Osteoblast (primary cell): ENCODE results near the gene CLCN3. TPM values are rescaled to one million over a fixed set of nuclear protein-coding genes. Genes with fewer than 3 reads are reported as not detected.

Experiments used
- DNase-seq: peaks from one replicate; pipeline ENCODE4 v3.0.0; 2011; ENCODE audit warnings: low spot score, mixed read lengths; ENCODE audit not compliant: insufficient read length; ENCODE audit errors: missing footprints
- H2AFZ ChIP-seq: 2 replicates; pipeline ENCODE4 v1.6.0; 2011; ENCODE audit warnings: mild to moderate bottlenecking, low read length
- H3K27ac ChIP-seq: 2 replicates; pipeline ENCODE4 v1.5.1; 2011; ENCODE audit warnings: mild to moderate bottlenecking, low read depth, low read length, moderate library complexity
- H3K27me3 ChIP-seq: 2 replicates; pipeline ENCODE4 v1.6.0; 2012; ENCODE audit warnings: mild to moderate bottlenecking, control low read depth, inconsistent platforms, low read length, moderate library complexity; ENCODE audit not compliant: insufficient read depth
- H3K36me3 ChIP-seq: 2 replicates; pipeline ENCODE4 v1.5.1; 2011; ENCODE audit warnings: mild to moderate bottlenecking, low read length, control low read depth, moderate library complexity; ENCODE audit not compliant: insufficient read depth
- H3K4me1 ChIP-seq: 2 replicates; pipeline ENCODE4 v1.5.1; 2011; ENCODE audit warnings: mild to moderate bottlenecking, low read length, control low read depth, moderate library complexity; ENCODE audit not compliant: insufficient read depth
- H3K4me2 ChIP-seq: 2 replicates; pipeline ENCODE4 v1.6.0; 2011; ENCODE audit warnings: mild to moderate bottlenecking, low read length; ENCODE audit not compliant: insufficient read depth
- H3K4me3 ChIP-seq: fragments of 200-600 bp; sonication (generic); 3 replicates; pipeline ENCODE4 v1.5.1; 2012; ENCODE audit warnings: mild to moderate bottlenecking, low read length, inconsistent platforms; ENCODE audit not compliant: insufficient read depth
- H3K79me2 ChIP-seq: 2 replicates; pipeline ENCODE4 v1.6.0; 2012; ENCODE audit warnings: mild to moderate bottlenecking, low read length, control low read depth, inconsistent platforms; ENCODE audit not compliant: insufficient read depth
- H3K9me3 ChIP-seq: 2 replicates; pipeline ENCODE4 v1.5.1; 2011; ENCODE audit warnings: low read depth, low read length, control low read depth
- H4K20me1 ChIP-seq: 2 replicates; pipeline ENCODE4 v1.6.0; 2012; ENCODE audit warnings: mild to moderate bottlenecking, low read length, control low read depth; ENCODE audit not compliant: insufficient read depth
- total RNA-seq: library from RNA; depleted of rRNA; stranded (reverse); fragments of >200 nt; gene quantifications from 2 replicates; pipeline ENCODE4 v1.2.3, GENCODE V29; 2012
- TF ChIP-seq, protein P1 (sequence below): IDR thresholded peaks from 2 replicates; pipeline ENCODE4 v1.5.1; 2011; ENCODE audit warnings: mild to moderate bottlenecking, low read depth, low read length, moderate library complexity; ENCODE audit errors: extremely low read depth

Gene CLCN3
- total RNA-seq, 1 donor, result 32.2 TPM

DNA sequence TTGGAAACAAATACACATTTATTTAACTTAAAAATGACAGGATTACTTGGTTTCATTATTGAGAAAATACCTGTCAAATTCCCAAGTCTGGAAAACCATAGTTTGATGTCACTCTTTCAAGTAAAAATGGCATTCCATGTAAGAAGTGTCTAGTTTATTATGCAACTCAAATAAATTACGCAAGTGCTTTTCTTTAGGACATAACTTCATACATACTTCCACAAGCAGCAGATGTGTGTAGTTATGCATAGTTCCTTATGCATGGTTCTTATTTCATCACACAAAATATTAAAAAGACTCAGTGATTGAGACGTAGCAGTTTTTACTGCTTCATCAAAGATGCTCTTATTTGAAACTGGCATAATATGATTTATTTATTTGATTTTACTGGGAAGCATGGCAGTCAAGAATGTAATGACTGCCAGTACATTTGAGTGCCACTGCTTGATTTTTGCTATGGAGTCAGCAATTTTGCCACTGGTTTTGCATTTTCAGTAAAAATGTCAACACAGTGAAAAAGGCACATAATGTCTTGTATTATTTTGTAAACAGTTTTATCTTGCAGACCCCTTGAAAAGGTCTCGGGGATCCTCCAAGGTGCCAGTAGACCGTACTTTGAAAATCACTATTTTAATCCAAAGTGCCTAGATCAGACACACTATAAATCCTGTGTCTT is 62.1 kb downstream of the CLCN3 start:
- no peaks in the 10 kb centered on the region for H3K36me3 ChIP-seq
- DNase-seq, result no peak
- no peaks in the 10 kb centered on the region for H3K4me1 ChIP-seq
- H3K79me2 ChIP-seq, result no peaks in the 10 kb centered on the region
- TF ChIP-seq, protein P1, sequence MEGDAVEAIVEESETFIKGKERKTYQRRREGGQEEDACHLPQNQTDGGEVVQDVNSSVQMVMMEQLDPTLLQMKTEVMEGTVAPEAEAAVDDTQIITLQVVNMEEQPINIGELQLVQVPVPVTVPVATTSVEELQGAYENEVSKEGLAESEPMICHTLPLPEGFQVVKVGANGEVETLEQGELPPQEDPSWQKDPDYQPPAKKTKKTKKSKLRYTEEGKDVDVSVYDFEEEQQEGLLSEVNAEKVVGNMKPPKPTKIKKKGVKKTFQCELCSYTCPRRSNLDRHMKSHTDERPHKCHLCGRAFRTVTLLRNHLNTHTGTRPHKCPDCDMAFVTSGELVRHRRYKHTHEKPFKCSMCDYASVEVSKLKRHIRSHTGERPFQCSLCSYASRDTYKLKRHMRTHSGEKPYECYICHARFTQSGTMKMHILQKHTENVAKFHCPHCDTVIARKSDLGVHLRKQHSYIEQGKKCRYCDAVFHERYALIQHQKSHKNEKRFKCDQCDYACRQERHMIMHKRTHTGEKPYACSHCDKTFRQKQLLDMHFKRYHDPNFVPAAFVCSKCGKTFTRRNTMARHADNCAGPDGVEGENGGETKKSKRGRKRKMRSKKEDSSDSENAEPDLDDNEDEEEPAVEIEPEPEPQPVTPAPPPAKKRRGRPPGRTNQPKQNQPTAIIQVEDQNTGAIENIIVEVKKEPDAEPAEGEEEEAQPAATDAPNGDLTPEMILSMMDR, result no peak
- no peak overlapping the region for H3K4me3 ChIP-seq
- no peaks in the 10 kb centered on the region for H4K20me1 ChIP-seq
- H3K27ac ChIP-seq, result no peak overlapping the region
- no peaks in the 10 kb centered on the region for H3K27me3 ChIP-seq
- H2AFZ ChIP-seq, result no peak overlapping the region
- H3K4me2 ChIP-seq, result no peak overlapping the region
- H3K9me3 ChIP-seq, result no peaks in the 10 kb centered on the region

DNA sequence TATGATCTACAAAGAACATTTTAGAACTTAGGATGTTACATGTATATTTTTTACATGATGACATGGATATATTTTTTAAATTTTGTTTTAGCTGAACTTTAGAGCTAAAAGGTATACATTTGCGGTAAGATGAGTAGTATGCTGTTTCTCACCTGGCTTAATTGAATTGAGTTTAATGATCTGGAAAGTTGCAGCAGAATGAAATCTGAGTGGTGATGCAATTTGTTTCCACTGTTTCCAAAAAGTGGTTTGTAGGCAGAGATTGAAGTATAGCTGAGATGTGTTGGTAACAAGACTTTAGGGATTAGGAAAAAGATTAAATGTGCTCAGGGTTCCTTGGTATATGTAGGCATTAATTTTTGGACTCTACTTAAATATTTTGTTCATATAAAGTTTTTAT is 69.3 kb downstream of the CLCN3 start:
- Histone ChIP-seq H3K27ac (no peak overlapping the region), H4K20me1 (no peaks in the 10 kb centered on the region), H3K36me3 (peaks cover 15% of the 10 kb centered on the region), H3K4me1 (no peaks in the 10 kb centered on the region), H3K9me3 (no peaks in the 10 kb centered on the region), H3K4me3 (no peak overlapping the region), H3K4me2 (no peak overlapping the region), H3K27me3 (no peaks in the 10 kb centered on the region), H2AFZ (no peak overlapping the region), H3K79me2 (no peaks in the 10 kb centered on the region)
- DNase-seq, result no peak
- TF ChIP-seq, protein P1, result no peak

DNA sequence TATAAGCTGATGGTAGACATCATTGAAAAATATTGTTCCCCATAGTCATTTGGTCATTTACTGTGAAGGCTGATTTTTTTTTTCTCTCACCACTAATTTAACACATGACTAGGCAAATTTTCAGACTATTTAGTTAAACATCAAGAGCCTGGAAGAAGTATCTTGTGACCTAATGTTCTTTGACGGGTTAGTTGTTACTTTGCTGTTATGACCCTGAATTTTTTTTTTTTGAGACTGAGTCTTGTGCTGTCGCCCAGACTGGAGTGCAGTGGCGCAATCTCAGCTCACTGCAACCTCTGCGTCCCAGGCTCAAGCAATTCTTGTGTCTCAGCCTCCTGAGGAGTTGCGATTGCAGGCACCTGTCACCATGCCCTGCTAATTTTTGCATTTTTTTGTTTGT is 70.4 kb downstream of the CLCN3 start:
- Histone ChIP-seq H4K20me1 (no peaks in the 10 kb centered on the region), H3K27ac (no peak overlapping the region), H3K4me2 (no peak overlapping the region), H3K4me1 (no peaks in the 10 kb centered on the region), H3K27me3 (no peaks in the 10 kb centered on the region), H3K36me3 (peaks cover 15% of the 10 kb centered on the region), H2AFZ (no peak overlapping the region), H3K79me2 (no peaks in the 10 kb centered on the region), H3K4me3 (no peak overlapping the region), H3K9me3 (no peaks in the 10 kb centered on the region)
- DNase-seq, result no peak
- TF ChIP-seq, protein P1, result no peak

DNA sequence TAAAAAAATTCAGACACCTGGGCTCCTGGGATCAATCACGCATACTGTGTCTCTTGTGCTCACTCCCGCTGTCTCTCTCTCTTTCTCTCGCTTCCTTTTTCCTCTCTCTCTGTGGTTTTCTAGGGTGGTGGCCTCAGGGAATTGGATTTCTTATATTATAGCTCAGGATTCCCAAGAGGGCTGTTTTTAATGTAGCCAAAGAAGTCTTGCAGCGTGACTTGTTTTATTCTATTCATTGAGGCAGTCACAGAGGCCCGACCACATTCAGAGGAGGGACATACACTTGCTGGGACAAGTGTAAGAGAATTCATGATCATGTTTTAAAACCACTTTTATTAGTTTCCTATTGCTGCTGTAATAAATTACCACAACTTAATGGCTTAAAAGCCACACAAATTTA is 78.0 kb downstream of the CLCN3 start:
- H4K20me1 ChIP-seq, result no peaks in the 10 kb centered on the region
- H3K27me3 ChIP-seq, result no peaks in the 10 kb centered on the region
- H3K9me3 ChIP-seq, result no peaks in the 10 kb centered on the region
- H2AFZ ChIP-seq, result no peak overlapping the region
- H3K27ac ChIP-seq, result no peak overlapping the region
- H3K79me2 ChIP-seq, result no peaks in the 10 kb centered on the region
- peaks cover 22% of the 10 kb centered on the region for H3K36me3 ChIP-seq
- DNase-seq, result no peak
- no peak overlapping the region for H3K4me3 ChIP-seq
- no peaks in the 10 kb centered on the region for H3K4me1 ChIP-seq
- TF ChIP-seq, protein P1, result no peak
- H3K4me2 ChIP-seq, result no peak overlapping the region
